HG03103 (cell line): ENCODE data around the gene QPCT.
"Not testable (repeated sequence)": the region's sequence is repeated elsewhere in the genome, so short reads cannot be mapped to it uniquely, and the experiment has no call there.

ENCODE experiments used
- ATAC-seq: cut with Tn5 transposase; IDR thresholded peaks from one replicate; pipeline ENCODE4 v1.9.1; 2021; ENCODE audit warnings: low read depth; ENCODE audit not compliant: unreplicated experiment

QPCT gene

GRCh38 chr2:37389395-37389794 is 45.0 kb downstream of the QPCT start:
- no peak for ATAC-seq

DNA sequence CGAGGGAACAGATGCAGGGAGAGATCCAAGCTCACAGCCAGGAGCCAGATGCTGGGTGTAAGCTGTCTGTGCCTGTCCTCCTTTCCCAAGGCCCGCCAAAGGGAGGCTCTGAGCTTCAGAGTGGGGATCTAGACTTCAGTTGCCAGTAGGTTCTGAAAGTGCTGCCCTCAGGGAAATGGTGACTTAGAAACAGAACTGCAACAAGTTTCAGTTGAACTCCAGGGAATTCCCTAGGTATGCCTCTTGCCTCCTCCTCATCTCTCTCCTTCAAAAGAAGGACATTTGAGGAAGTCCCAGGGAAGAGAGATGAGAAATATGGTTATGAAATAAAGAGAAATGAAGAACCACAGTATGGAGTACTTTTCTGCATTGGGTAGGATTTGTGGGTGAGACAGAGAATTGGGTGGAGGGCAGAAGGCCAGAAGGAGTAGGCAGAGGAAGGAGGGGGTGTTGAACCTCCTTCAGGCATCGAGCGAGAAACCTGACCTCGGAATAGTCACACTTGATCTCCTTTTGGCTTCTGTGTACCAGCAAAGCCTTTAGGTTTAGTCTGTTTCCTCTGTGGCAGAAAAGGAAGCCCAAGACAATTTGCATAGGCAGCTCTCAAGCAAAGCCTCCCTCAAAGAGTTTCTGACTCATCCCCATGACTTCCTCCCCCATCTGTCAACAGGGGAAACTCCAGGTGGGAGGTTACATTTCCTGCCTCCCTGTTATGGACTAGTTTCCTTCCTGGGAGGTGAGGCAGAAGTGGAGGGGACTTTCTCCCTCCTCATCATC is 45.7 kb downstream of the QPCT start:
- ATAC-seq, result peak; percentile 91

GRCh38 chr2:37390777-37391176 is 46.3 kb downstream of the QPCT start:
- no peak for ATAC-seq

- ATAC-seq, result no peak
These were observed 47.3 kb downstream of the QPCT start for GRCh38 chr2:37391711-37392110.

- ATAC-seq, result no peak
These were observed 48.0 kb downstream of the QPCT start for GRCh38 chr2:37392428-37392827.

GRCh38 chr2:37394263-37394662 is 49.8 kb downstream of the QPCT start:
- no peak for ATAC-seq

- no peak for ATAC-seq
These were observed 50.5 kb downstream of the QPCT start for GRCh38 chr2:37394796-37395555.

DNA sequence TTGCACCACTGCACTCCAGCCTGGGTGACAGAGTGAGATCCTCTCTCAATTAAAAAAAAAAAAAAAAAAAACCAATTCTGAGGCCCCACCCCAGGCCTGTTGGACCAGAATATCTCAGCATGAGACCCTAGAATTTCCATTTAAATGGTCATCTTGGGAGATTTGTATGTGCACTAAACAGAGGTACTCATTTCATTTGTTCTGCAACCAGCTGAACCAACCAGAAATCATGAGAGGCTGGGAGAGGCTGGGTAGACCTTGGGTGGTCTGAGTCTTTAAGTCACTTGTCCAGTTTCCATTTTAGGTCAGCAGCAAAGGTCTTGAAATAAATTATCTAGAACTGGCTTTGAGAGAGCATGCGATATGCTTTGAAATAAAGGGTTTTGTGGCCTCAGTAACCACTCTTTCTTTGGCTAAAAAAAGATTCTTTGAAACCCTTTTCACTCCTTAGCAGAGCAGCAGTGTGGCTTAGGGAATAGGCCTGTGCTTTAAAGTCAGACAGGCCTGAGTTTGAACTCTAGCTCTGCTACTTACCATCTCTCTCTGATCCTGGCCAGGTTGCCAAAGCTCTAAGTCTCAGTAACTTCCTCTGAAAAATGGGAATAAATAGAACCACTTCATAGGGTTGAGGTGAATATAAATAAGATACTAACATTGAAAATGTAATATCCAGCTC is 52.6 kb downstream of the QPCT start:
- no peak for ATAC-seq

DNA sequence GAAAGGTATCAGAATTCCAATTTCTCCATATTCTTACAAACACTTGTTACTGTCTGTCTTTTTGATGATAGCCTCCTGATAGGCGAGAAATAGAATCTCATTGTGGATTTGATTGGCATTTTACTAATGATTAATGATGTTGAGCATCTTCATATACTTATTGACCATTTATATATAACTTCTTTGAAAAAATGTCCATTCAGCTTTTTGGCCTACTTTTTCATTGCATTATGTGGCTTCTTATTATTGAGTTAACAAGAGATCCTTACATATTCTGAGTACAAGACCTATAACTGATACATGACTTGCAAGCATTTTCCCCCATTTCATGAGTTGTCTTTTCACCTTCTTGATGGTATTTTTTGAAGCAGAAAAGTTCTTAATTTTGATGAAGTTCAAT is 54.6 kb downstream of the QPCT start:
- ATAC-seq, result no peak

GRCh38 chr2:37400041-37400440 is 55.6 kb downstream of the QPCT start:
- no peak for ATAC-seq

DNA sequence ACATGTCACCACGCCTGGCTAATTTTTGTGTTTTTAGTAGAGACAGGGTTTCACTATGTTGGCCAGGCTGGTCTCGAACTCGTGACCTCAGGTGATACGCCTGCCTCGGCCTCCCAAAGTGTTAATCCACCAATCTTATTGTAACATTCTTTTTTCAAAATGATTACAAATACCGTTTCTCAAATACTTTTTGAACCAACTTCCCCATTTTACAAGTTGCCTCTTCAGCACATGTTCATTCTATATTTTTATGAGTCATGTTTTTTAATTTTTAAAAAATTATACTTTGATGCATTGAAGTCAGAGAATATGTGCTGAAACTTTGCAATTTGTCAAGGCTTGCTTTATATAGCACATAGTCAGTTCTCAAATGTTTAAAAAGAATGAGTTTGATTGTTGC is 58.2 kb downstream of the QPCT start:
- ATAC-seq, result no peak

DNA sequence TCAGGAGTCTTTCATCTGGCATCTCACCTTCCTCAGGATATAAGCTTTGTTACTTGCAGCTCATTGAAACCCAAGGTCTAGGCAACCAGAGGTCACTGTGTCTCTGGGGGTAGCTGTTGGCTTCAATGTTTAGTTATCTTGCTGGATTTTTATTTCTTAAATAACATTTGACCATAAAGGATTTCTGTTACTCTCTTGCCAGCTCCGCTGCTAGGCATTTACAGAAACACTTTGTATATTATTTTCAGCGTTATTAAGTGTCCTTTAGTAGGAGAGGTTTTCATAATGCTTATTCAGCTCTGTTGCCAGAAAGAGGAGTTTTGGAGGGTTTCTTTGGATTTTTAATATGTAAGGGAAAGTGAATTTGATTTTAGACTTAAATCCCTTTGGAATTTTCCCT is 61.4 kb downstream of the QPCT start:
- no peak for ATAC-seq

DNA sequence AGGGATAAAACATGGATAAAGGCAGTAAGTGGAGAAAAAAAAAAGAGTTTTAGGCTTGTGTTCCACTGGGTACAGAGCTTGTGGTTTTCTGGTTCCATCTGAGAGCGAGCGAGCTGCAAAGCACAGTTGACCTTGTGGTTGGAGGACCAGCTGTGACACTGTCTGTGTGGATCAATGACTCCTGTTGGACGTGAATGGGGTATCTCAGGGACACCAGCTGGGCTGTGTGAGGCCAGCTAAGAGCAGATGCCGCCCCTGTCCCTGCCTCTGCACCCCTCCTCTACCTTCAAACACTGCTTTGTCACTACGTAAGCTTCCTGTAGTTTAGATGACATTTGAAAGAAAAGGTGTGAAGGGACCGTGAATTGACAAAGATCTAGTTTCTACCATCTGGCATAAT is 67.8 kb downstream of the QPCT start:
- no peak for ATAC-seq

- ATAC-seq, result not testable (repeated sequence)
These were observed 69.6 kb downstream of the QPCT start for GRCh38 chr2:37413911-37414469.

GRCh38 chr2:37414470-37414949 is 70.1 kb downstream of the QPCT start:
- ATAC-seq, result no peak

- no peak for ATAC-seq
These were observed 70.8 kb downstream of the QPCT start for GRCh38 chr2:37415128-37415820.

- no peak for ATAC-seq
These were observed 72.9 kb downstream of the QPCT start for GRCh38 chr2:37417321-37417720.

- no peak for ATAC-seq
These were observed 74.5 kb downstream of the QPCT start for GRCh38 chr2:37418956-37419355.

DNA sequence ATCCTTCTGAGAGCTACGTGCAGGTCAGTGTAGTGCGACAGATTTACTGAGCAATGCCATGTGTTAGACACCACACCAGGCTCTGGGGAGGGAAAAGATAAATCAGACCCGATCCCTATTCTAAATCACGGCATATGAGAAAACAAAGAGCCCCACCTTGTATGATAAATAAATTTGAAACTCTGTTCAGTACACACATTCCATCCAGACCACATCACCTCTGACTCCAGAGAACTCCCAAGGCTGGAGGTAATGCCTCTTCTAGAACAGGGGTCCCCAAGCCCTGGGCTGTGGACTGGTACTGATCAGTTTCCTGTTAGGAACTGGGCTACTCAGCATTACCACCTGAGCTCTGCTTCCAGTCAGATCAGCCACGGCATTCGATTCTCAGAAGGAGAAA is 77.3 kb downstream of the QPCT start:
- ATAC-seq, result no peak

- no peak for ATAC-seq
These were observed 78.4 kb downstream of the QPCT start for GRCh38 chr2:37422816-37423215.
